ENCODE data around the gene LTBP3.

DNA sequence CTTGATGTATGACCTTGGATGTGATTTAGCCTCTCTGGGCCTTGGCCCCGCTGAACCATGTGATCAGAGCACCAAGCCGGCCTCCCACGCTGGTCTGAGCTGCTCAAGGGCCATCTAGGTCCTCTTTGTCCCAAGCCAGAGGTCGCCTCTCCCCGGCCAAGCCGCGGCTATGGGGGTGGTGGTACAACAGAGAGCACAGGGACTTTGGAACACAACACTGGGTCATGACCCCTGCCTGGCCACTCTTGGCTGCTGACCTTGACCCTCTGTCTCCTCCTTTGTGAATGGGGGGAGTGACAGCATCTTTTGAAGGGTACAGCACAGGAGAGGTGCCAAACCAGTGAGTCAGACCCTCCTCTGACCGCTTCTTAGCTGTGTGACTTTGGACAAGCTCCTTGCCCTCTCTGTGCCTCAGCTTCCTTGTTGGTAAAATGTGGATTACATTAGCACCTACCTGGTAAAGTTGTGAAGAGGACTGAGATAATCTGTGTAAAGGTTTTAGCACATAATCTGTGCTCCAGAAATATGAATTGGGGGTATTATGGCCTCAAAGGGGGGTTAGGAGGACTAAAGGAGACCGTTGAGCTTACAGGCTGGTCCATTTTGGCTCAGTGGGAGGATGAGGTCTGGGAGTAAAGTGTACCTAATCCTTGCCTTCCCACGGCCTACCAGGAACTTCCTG is 28.5 kb downstream of the LTBP3 start:
- TF ChIP-seq POLR2A (IDR thresholded peaks at IDR 0.05) (no peak), EP300 (IDR thresholded peaks at IDR 0.05) (no peak), POLR2AphosphoS5 (IDR thresholded peaks at IDR 0.05) (no peak)
- TF ChIP-seq, protein P1, sequence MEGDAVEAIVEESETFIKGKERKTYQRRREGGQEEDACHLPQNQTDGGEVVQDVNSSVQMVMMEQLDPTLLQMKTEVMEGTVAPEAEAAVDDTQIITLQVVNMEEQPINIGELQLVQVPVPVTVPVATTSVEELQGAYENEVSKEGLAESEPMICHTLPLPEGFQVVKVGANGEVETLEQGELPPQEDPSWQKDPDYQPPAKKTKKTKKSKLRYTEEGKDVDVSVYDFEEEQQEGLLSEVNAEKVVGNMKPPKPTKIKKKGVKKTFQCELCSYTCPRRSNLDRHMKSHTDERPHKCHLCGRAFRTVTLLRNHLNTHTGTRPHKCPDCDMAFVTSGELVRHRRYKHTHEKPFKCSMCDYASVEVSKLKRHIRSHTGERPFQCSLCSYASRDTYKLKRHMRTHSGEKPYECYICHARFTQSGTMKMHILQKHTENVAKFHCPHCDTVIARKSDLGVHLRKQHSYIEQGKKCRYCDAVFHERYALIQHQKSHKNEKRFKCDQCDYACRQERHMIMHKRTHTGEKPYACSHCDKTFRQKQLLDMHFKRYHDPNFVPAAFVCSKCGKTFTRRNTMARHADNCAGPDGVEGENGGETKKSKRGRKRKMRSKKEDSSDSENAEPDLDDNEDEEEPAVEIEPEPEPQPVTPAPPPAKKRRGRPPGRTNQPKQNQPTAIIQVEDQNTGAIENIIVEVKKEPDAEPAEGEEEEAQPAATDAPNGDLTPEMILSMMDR (IDR thresholded peaks at IDR 0.05), result no peak
